Upper lobe of left lung (tissue), 6 donors: ENCODE results near the gene JMJD6. TPM values are rescaled to one million over a fixed set of nuclear protein-coding genes. Genes with fewer than 3 reads are reported as not detected.
A peak's percentile ranks its signal among the peaks of the same experiment; 100 is the strongest.

ENCODE experiments used
- ATAC-seq, 2 donors: fragments of 200-7000 bp; cut with Tn5 transposase; one replicate each; pipeline ENCODE4 v1.9.1; 2022; ENCODE audit warnings: mild to moderate bottlenecking in 2 of 2, moderate library complexity in 2 of 2; ENCODE audit not compliant: low FRiP score in 2 of 2
- DNase-seq, 2 donors: peaks; one replicate each; pipeline ENCODE4 v3.0.0-alpha.2; 2019 to 2020
- H3K27ac ChIP-seq, 4 donors: fragments of 200-600 bp; sonication (generic); one replicate each; pipeline ENCODE4 v1.5.1; 2016 to 2019
- H3K27me3 ChIP-seq, 4 donors: fragments of 200-600 bp; sonication (generic); one replicate each; pipeline ENCODE4 v1.5.1; 2017 to 2019
- H3K36me3 ChIP-seq, 4 donors: fragments of 200-600 bp; sonication (generic); one replicate each; pipeline ENCODE4 v1.5.1; 2016 to 2019
- H3K4me1 ChIP-seq, 4 donors: fragments of 200-600 bp; sonication (generic); one replicate each; pipeline ENCODE4 v1.5.1; 2018 to 2019
- H3K4me3 ChIP-seq, 4 donors: fragments of 200-600 bp; sonication (generic); one replicate each; pipeline ENCODE4 v1.5.1; 2017 to 2019; ENCODE audit warnings: mild to moderate bottlenecking in 2 of 4, moderate library complexity in 1 of 4
- H3K9me3 ChIP-seq, 4 donors: fragments of 200-600 bp; sonication (generic); one replicate each; pipeline ENCODE4 v1.5.1; 2018 to 2019
- EP300 ChIP-seq, 4 donors: sonication (generic); formaldehyde crosslinking; IDR thresholded peaks; one replicate each; pipeline ENCODE4 v1.5.1; 2017; ENCODE audit warnings: antibody characterized with exemption in 4 of 4, control low read depth in 2 of 4
- POLR2A ChIP-seq, 4 donors: fragments of 450-650 bp; IDR thresholded peaks; one replicate each; pipeline ENCODE4 v1.5.1; 2016 to 2017; ENCODE audit warnings: antibody characterized with exemption in 4 of 4, mild to moderate bottlenecking in 2 of 4
- POLR2AphosphoS5 ChIP-seq, 2 donors: sonication (generic); formaldehyde crosslinking; IDR thresholded peaks; one replicate each; pipeline ENCODE4 v1.5.1; 2017; ENCODE audit warnings: antibody characterized with exemption in 2 of 2
- WGBS, 2 donors: methylation state at CpG; one replicate each; pipeline ENCODE4 v1.1.5; 2017 to 2018; 5-methylcytosine and 5-hydroxymethylcytosine counted together
- total RNA-seq, 6 donors: library from RNA; depleted of rRNA in 4 of 6; stranded (reverse); fragments of >200 nt in 4 of 6; gene quantifications; one replicate each; pipeline versions ENCODE4 v1.1.0 to v1.2.1, GENCODE V29; 2016 to 2021
- TF ChIP-seq, protein P1 (sequence below), 6 experiments: fragments of 450-650 bp in 4 of 6; fragments of 200-600 bp in 2 of 6; sonication (generic) in 2 of 6; IDR thresholded peaks; one replicate each; pipeline ENCODE4 v1.5.1; 2016 to 2019; ENCODE audit warnings: antibody characterized with exemption in 6 of 6
- donor health status: DM: no; HTN: no; CAD: no; lungs with moderate emphysema.
- donor health status: DM: no; HTN: yes; CAD: no; lungs with severe emphysema.

JMJD6 gene
- total RNA-seq, 6 donors from 2014 or later = 23.3 to 63.9 (median 31.0) TPM

DNA sequence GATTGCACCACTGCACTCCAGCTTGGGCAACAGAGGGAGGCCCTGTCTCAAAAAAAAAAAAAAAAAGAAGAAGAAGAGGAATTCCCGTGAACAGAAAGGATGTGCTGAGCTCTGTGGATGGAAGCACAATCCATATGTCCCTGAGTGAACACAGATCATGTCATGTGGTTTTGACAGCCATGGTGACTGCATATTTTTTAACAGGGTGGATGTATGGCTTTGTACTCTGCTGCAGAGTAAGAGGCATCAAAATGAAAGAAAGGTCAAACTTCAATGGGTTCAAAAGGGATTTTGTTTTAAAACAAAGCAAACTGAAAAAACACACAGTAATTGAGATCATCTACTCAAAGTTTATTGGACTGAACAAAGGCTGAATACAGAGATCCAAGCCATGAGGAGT, 47.2 kb downstream of the JMJD6 start:
- DNase-seq (no peak), ATAC-seq (no peak)
- Histone ChIP-seq H3K4me3 (no peak overlapping the region), H3K36me3 (peaks cover 0 to 48% (median 10%) of the 10 kb centered on the region in 4 donors), H3K27me3 (no peaks in the 10 kb centered on the region), H3K27ac (no peak overlapping the region), H3K4me1 (peaks cover 0 to 5% (median 0%) of the 10 kb centered on the region in 4 donors), H3K9me3 (no peaks in the 10 kb centered on the region)
- 64 to 70% methylated on average over 1 of the region's 1 CpG for WGBS, 2 donors
- TF ChIP-seq EP300 (IDR thresholded peaks at IDR 0.05) (no peak), POLR2AphosphoS5 (IDR thresholded peaks at IDR 0.05) (no peak), POLR2A (IDR thresholded peaks at IDR 0.05) (no peak)
- TF ChIP-seq, protein P1, sequence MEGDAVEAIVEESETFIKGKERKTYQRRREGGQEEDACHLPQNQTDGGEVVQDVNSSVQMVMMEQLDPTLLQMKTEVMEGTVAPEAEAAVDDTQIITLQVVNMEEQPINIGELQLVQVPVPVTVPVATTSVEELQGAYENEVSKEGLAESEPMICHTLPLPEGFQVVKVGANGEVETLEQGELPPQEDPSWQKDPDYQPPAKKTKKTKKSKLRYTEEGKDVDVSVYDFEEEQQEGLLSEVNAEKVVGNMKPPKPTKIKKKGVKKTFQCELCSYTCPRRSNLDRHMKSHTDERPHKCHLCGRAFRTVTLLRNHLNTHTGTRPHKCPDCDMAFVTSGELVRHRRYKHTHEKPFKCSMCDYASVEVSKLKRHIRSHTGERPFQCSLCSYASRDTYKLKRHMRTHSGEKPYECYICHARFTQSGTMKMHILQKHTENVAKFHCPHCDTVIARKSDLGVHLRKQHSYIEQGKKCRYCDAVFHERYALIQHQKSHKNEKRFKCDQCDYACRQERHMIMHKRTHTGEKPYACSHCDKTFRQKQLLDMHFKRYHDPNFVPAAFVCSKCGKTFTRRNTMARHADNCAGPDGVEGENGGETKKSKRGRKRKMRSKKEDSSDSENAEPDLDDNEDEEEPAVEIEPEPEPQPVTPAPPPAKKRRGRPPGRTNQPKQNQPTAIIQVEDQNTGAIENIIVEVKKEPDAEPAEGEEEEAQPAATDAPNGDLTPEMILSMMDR (IDR thresholded peaks at IDR 0.05) = no peak

DNA sequence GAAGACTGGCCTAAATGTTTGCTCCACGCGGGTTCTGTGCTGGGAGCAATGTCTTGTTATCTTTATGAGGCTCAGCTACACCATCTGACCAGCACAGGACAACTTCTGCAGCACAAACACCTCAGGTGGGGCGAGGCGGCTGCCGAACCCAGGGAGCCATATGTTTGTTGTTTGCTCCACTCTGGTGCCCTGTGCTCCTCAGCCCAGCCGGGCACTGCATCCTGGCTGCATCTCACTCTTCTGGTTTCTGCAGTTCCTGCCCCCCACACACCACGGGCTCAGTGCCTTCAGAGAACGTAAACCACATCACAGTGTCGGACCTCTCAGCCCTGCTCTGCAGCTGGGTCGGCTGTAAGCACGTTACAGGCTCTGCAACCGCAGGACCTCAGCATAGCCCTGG, 48.1 kb downstream of the JMJD6 start:
- Histone ChIP-seq H3K4me1 (peaks cover 0 to 5% (median 0%) of the 10 kb centered on the region in 4 donors), H3K36me3 (peaks cover 0 to 42% (median 9%) of the 10 kb centered on the region in 4 donors), H3K27me3 (no peaks in the 10 kb centered on the region), H3K27ac (no peak overlapping the region), H3K9me3 (no peaks in the 10 kb centered on the region), H3K4me3 (no peak overlapping the region)
- DNase-seq (peak in 1 of 2 donors; percentile 34), ATAC-seq (no peak)
- TF ChIP-seq EP300 (IDR thresholded peaks at IDR 0.05) = no peak
- TF ChIP-seq, protein P1 (IDR thresholded peaks at IDR 0.05) = no peak
- TF ChIP-seq POLR2A (IDR thresholded peaks at IDR 0.05) = no peak
- no peak for TF ChIP-seq POLR2AphosphoS5 (IDR thresholded peaks at IDR 0.05)
- WGBS, 2 donors = 61 to 88% methylated on average over 12 of the region's 12 CpGs

DNA sequence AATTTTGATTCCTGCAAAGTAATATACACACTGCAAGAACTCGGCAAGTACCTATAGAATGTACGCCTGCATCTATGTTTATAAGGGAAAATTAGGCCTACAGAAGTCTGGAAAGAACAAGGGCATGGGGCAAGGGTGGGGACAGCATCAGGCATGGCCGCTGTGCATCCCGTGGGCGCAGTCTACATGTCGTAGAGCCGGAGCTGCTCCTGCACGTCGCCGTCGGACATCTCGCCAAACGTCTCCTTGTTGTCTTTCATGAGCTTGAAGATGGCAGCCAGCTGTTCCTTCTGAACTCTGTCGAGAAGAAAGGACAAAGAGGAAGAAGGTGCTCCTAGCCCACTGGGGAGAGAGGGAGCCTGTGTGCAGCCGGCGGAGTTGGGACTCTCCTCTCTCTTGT, 49.0 kb downstream of the JMJD6 start:
- no peak for DNase-seq
- Histone ChIP-seq H3K9me3 (no peaks in the 10 kb centered on the region), H3K27ac (no peak overlapping the region), H3K4me1 (peaks cover 3 to 13% (median 4%) of the 10 kb centered on the region in 4 donors), H3K27me3 (no peaks in the 10 kb centered on the region), H3K4me3 (no peak overlapping the region), H3K36me3 (peaks cover 0 to 33% (median 9%) of the 10 kb centered on the region in 4 donors)
- TF ChIP-seq EP300 (IDR thresholded peaks at IDR 0.05) (no peak), POLR2AphosphoS5 (IDR thresholded peaks at IDR 0.05) (no peak), POLR2A (IDR thresholded peaks at IDR 0.05) (no peak)
- TF ChIP-seq, protein P1 (IDR thresholded peaks at IDR 0.05) = no peak
- WGBS, 2 donors = 88 to 90% methylated on average over 16 of the region's 16 CpGs
- ATAC-seq = no peak

DNA sequence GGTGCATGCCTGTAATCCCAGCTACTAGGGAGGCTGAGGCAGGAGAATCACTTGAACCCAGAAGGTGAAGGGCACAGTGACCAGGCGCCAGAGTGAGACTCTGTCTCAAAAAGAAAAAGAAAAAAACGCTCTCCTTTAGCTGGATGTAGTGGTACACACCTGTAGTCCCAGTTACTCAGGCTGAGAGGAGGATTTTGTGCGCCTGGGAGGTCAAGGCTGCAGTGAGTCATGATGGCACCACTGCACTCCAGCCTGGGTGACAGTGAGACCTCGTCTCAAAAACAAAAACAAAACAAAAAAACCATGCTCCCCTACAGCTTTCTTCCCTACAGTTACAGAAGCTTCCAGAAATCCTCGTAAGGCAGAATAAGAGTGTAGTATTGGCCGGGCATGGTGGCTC, 49.8 kb downstream of the JMJD6 start:
- Histone ChIP-seq H3K27me3 (no peaks in the 10 kb centered on the region), H3K4me1 (peaks cover 7 to 16% (median 7%) of the 10 kb centered on the region in 4 donors), H3K9me3 (no peaks in the 10 kb centered on the region), H3K36me3 (peaks cover 0 to 26% (median 9%) of the 10 kb centered on the region in 4 donors), H3K27ac (no peak overlapping the region), H3K4me3 (no peak overlapping the region)
- TF ChIP-seq, protein P1 (IDR thresholded peaks at IDR 0.05) = no peak
- TF ChIP-seq POLR2AphosphoS5 (IDR thresholded peaks at IDR 0.05) (no peak), POLR2A (IDR thresholded peaks at IDR 0.05) (no peak), EP300 (IDR thresholded peaks at IDR 0.05) (no peak)
- no peak for ATAC-seq
- DNase-seq = no peak
- 93 to 97% methylated on average over 6 of the region's 6 CpGs for WGBS, 2 donors

DNA sequence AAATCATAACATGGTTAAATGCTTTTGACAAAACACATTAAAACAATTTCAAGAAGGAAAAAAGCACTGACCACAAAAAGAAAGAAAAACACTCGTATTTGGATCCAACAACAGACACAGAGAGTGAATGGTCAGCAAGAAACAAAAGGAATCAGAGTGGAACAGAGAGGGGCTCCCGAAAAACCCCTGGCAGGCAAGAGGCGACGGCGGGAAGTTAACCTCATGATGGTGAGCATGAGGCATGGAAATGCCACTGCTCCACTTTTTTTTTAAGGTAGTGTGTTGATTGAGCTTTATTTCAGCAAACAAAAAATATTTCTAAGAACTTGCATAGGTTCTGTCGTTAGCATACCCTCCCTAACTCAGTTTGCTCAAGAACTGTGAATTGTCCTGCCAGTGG, 50.8 kb downstream of the JMJD6 start:
- no peaks in the 10 kb centered on the region for H3K9me3 ChIP-seq
- DNase-seq = no peak
- peaks cover 12 to 20% (median 15%) of the 10 kb centered on the region in 4 donors for H3K4me1 ChIP-seq
- no peak overlapping the region for H3K4me3 ChIP-seq
- no peaks in the 10 kb centered on the region for H3K27me3 ChIP-seq
- 95 to 98% methylated on average over 6 of the region's 6 CpGs for WGBS, 2 donors
- peaks cover 0 to 22% (median 8%) of the 10 kb centered on the region in 4 donors for H3K36me3 ChIP-seq
- H3K27ac ChIP-seq = no peak overlapping the region
- no peak for ATAC-seq
- no peak for TF ChIP-seq EP300 (IDR thresholded peaks at IDR 0.05)
- TF ChIP-seq, protein P1 (IDR thresholded peaks at IDR 0.05) = no peak
- no peak for TF ChIP-seq POLR2A (IDR thresholded peaks at IDR 0.05)
- no peak for TF ChIP-seq POLR2AphosphoS5 (IDR thresholded peaks at IDR 0.05)
